KOPT-K1 (cell line): Measurements from ENCODE around the gene BIRC7.

Experiments
- H3K27ac ChIP-seq: fragments of 200-600 bp; sonication (generic); 2 replicates; pipeline ENCODE4 v1.5.1; 2016; ENCODE audit warnings: antibody characterized with exemption, mild to moderate bottlenecking, low read depth, low read length; ENCODE audit not compliant: poor library complexity, severe bottlenecking
- H3K36me3 ChIP-seq: fragments of 200-600 bp; sonication (generic); 2 replicates; pipeline ENCODE4 v1.5.1; 2017; ENCODE audit warnings: antibody characterized with exemption, mild to moderate bottlenecking, low read length, moderate library complexity; ENCODE audit not compliant: insufficient read depth
- H3K9me3 ChIP-seq: fragments of 200-600 bp; sonication (generic); 2 replicates; pipeline ENCODE4 v1.5.1; 2017; ENCODE audit warnings: antibody characterized with exemption, low read length, mild to moderate bottlenecking; ENCODE audit not compliant: insufficient read depth, poor library complexity, severe bottlenecking

The BIRC7 gene

GRCh38 chr20:63227260-63227659 is 8.4 kb upstream of the BIRC7 start:
- Histone ChIP-seq H3K27ac (no peak overlapping the region), H3K36me3 (no peaks in the 10 kb centered on the region), H3K9me3 (no peaks in the 10 kb centered on the region)

GRCh38 chr20:63228806-63229205 is 6.9 kb upstream of the BIRC7 start:
- H3K36me3 ChIP-seq = no peaks in the 10 kb centered on the region
- no peak overlapping the region for H3K27ac ChIP-seq
- H3K9me3 ChIP-seq = no peaks in the 10 kb centered on the region

- Histone ChIP-seq H3K9me3 (no peaks in the 10 kb centered on the region), H3K27ac (no peak overlapping the region), H3K36me3 (no peaks in the 10 kb centered on the region)
Observed at GRCh38 chr20:63230800-63231268, 4.9 kb upstream of the BIRC7 start.

- H3K9me3 ChIP-seq = no peaks in the 10 kb centered on the region
- H3K27ac ChIP-seq = no peak overlapping the region
- H3K36me3 ChIP-seq = no peaks in the 10 kb centered on the region
Observed at GRCh38 chr20:63232235-63233060, 3.3 kb upstream of the BIRC7 start.

GRCh38 chr20:63233061-63233344 is 2.7 kb upstream of the BIRC7 start:
- Histone ChIP-seq H3K36me3 (no peaks in the 10 kb centered on the region), H3K27ac (no peak overlapping the region), H3K9me3 (no peaks in the 10 kb centered on the region)

- Histone ChIP-seq H3K27ac (no peak overlapping the region), H3K36me3 (no peaks in the 10 kb centered on the region), H3K9me3 (no peaks in the 10 kb centered on the region)
Observed at GRCh38 chr20:63233924-63234323, 1.8 kb upstream of the BIRC7 start.

- Histone ChIP-seq H3K36me3 (no peaks in the 10 kb centered on the region), H3K9me3 (no peaks in the 10 kb centered on the region), H3K27ac (no peak overlapping the region)
Observed at GRCh38 chr20:63234693-63235398, 859 bp upstream of the BIRC7 start.

GRCh38 chr20:63236116-63236837 is 572 bp downstream of the BIRC7 start:
- no peaks in the 10 kb centered on the region for H3K36me3 ChIP-seq
- no peaks in the 10 kb centered on the region for H3K9me3 ChIP-seq
- H3K27ac ChIP-seq = no peak overlapping the region

GRCh38 chr20:63238031-63238430 is 2.3 kb downstream of the BIRC7 start:
- no peak overlapping the region for H3K27ac ChIP-seq
- H3K36me3 ChIP-seq = no peaks in the 10 kb centered on the region
- H3K9me3 ChIP-seq = no peaks in the 10 kb centered on the region

GRCh38 chr20:63238514-63239125 is 2.9 kb downstream of the BIRC7 start:
- Histone ChIP-seq H3K36me3 (no peaks in the 10 kb centered on the region), H3K9me3 (no peaks in the 10 kb centered on the region), H3K27ac (no peak overlapping the region)

- H3K27ac ChIP-seq = no peak overlapping the region
- no peaks in the 10 kb centered on the region for H3K36me3 ChIP-seq
- H3K9me3 ChIP-seq = no peaks in the 10 kb centered on the region
Observed at GRCh38 chr20:63239431-63239830, 3.7 kb downstream of the BIRC7 start.

GRCh38 chr20:63240004-63240403 is 4.3 kb downstream of the BIRC7 start:
- H3K36me3 ChIP-seq = no peaks in the 10 kb centered on the region
- H3K9me3 ChIP-seq = no peaks in the 10 kb centered on the region
- H3K27ac ChIP-seq = no peak overlapping the region

GRCh38 chr20:63241272-63241671 is 5.6 kb downstream of the BIRC7 start:
- H3K36me3 ChIP-seq = no peaks in the 10 kb centered on the region
- no peaks in the 10 kb centered on the region for H3K9me3 ChIP-seq
- H3K27ac ChIP-seq = no peak overlapping the region

GRCh38 chr20:63242736-63243135 is 7.0 kb downstream of the BIRC7 start:
- Histone ChIP-seq H3K9me3 (no peaks in the 10 kb centered on the region), H3K27ac (no peak overlapping the region), H3K36me3 (no peaks in the 10 kb centered on the region)

- Histone ChIP-seq H3K27ac (no peak overlapping the region), H3K9me3 (no peaks in the 10 kb centered on the region), H3K36me3 (no peaks in the 10 kb centered on the region)
Observed at GRCh38 chr20:63243604-63244247, 8.0 kb downstream of the BIRC7 start.
